H1 (cell line): ENCODE measurements around the gene RAD23B. TPM values are rescaled to one million over a fixed set of nuclear protein-coding genes. Genes with fewer than 3 reads are reported as not detected.

Experiments used
- ASH2L ChIP-seq: fragments of 200-600, 300-600 bp; sonication (generic); IDR thresholded peaks from one replicate; pipeline ENCODE4 v1.7.1; 2017; ENCODE audit warnings: low read length
- BRCA1 ChIP-seq: IDR thresholded peaks from 2 replicates; pipeline ENCODE4 v1.6.1; 2012; ENCODE audit warnings: low read depth, low read length, improper control_type of control experiment
- HDAC6 ChIP-seq: IDR thresholded peaks from one replicate; pipeline ENCODE4 v1.7.1; 2012; ENCODE audit warnings: low read depth, mild to moderate bottlenecking, inconsistent platforms, low read length, moderate library complexity
- MAX ChIP-seq: IDR thresholded peaks from 2 replicates; pipeline ENCODE4 v1.6.1; 2012; ENCODE audit warnings: inconsistent platforms
- RNF2 ChIP-seq: fragments of 200-900, 300-1000 bp; sonication (generic); IDR thresholded peaks from 2 replicates; pipeline ENCODE4 v1.7.1; 2016; ENCODE audit warnings: borderline replicate concordance, low read depth, mild to moderate bottlenecking, antibody characterized with exemption, low read length; ENCODE audit not compliant: poor library complexity, severe bottlenecking; ENCODE audit errors: missing control alignments
- RXRA ChIP-seq: IDR thresholded peaks from 2 replicates; pipeline ENCODE4 v1.6.1; 2011; ENCODE audit warnings: low read depth, mild to moderate bottlenecking, low read length, moderate library complexity; ENCODE audit not compliant: insufficient read depth
- SP2 ChIP-seq: IDR thresholded peaks from 2 replicates; pipeline ENCODE4 v1.6.1; 2012; ENCODE audit warnings: mild to moderate bottlenecking, low read length, inconsistent platforms
- TCF12 ChIP-seq: IDR thresholded peaks from 2 replicates; pipeline ENCODE4 v1.6.1; 2011; ENCODE audit warnings: low read depth, mild to moderate bottlenecking, low read length
- polyA plus RNA-seq, 7 experiments: library from polyadenylated mRNA; depleted of rRNA in 3 of 7; stranded (reverse) in 5 of 7; unstranded in 2 of 7; fragments of >200 nt in 5 of 7; fragments of 200-250 nt in 2 of 7; gene quantifications; 1 replicate in 5 of 7; 2 replicates in 1 of 7; 4 replicates in 1 of 7; pipeline versions ENCODE4 v1.2.1 to v1.2.3, GENCODE V29; 2011 to 2013; ENCODE audit warnings: missing spikeins in 2 of 7, mixed read lengths in 2 of 7
- total RNA-seq: library from RNA; stranded (reverse); fragmentation: NEBNext Ultra II Directional; extraction: Animal tissue kit (Norgen Biotek cat#: 25700); gene quantifications from 2 replicates; pipeline ENCODE4 v1.2.1, GENCODE V29; 2021

The RAD23B gene
- total and polyA plus RNA-seq, 2 of the 8 experiments (the other 6 are each of a cell fraction or from before 2014, with no cell fraction given), result 97.1 to 165 TPM

- TF ChIP-seq TCF12 (no peak), RNF2 (no peak), RXRA (no peak), ASH2L (no peak), HDAC6 (no peak), BRCA1 (no peak), MAX (no peak), SP2 (no peak)
Observed at GRCh38 chr9:107281922-107282667, 984 bp upstream of the RAD23B start (continued).
